Endothelial cell (in vitro differentiated cells): ENCODE data around the gene HCN4. TPM values are rescaled to one million over a fixed set of nuclear protein-coding genes. Genes with fewer than 3 reads are reported as not detected.
"Not testable (repeated sequence)": the region's sequence is repeated elsewhere in the genome, so short reads cannot be mapped to it uniquely, and the experiment has no call there.

Source experiments
- DNase-seq: peaks from one replicate; pipeline ENCODE4 v3.0.0; 2021; ENCODE audit warnings: low spot score
- H3K27ac Mint-ChIP-seq: one replicate; pipeline ENCODE4 v1.8.0; 2021; ENCODE audit warnings: mixed read lengths, inconsistent platforms; ENCODE audit not compliant: unreplicated experiment
- H3K27me3 Mint-ChIP-seq: one replicate; pipeline ENCODE4 v1.8.0; 2021; ENCODE audit warnings: mild to moderate bottlenecking, moderate library complexity, mixed read lengths, inconsistent platforms; ENCODE audit not compliant: unreplicated experiment
- H3K36me3 Mint-ChIP-seq: one replicate; pipeline ENCODE4 v1.8.0; 2021; ENCODE audit warnings: mild to moderate bottlenecking, low read depth, mixed read lengths, inconsistent platforms; ENCODE audit not compliant: unreplicated experiment
- H3K4me1 Mint-ChIP-seq: one replicate; pipeline ENCODE4 v1.8.0; 2021; ENCODE audit warnings: mild to moderate bottlenecking, mixed read lengths, inconsistent platforms; ENCODE audit not compliant: unreplicated experiment
- H3K4me3 Mint-ChIP-seq: one replicate; pipeline ENCODE4 v1.8.0; 2021; ENCODE audit warnings: mild to moderate bottlenecking, mixed read lengths, inconsistent platforms; ENCODE audit not compliant: unreplicated experiment
- H3K9me3 Mint-ChIP-seq: one replicate; pipeline ENCODE4 v1.8.0; 2021; ENCODE audit warnings: mixed read lengths, inconsistent platforms; ENCODE audit not compliant: unreplicated experiment
- CTCF ChIP-seq: fragments of 200-600 bp; sonication (generic); IDR thresholded peaks from one replicate; pipeline ENCODE4 v1.5.0; 2021; ENCODE audit warnings: antibody characterized with exemption; ENCODE audit not compliant: unreplicated experiment
- long read RNA-seq: library from polyadenylated mRNA; unstranded; transcript quantifications from one replicate; pipeline ENCODE4 v2.0.0, GENCODE V29; 2020; ENCODE audit not compliant: unreplicated experiment
- total RNA-seq: library from RNA; stranded (reverse); fragmentation: NEBNext Ultra II Directional; extraction: Animal tissue kit (Norgen Biotek cat#: 25700); gene quantifications from one replicate; pipeline ENCODE4 v1.2.1, GENCODE V29; 2021; ENCODE audit not compliant: unreplicated experiment

HCN4 gene
- total RNA-seq = 0.54 TPM
- long read RNA-seq = 0 reads

GRCh38 chr15:73368301-73369136, at the start of gene HCN4:
Gene HCN4, minus strand, starts transcription at chr15:73368958. Its CDS starts 688 bp downstream, at chr15:73368270.
- peaks cover 3% of the 10 kb centered on the region for H3K36me3 Mint-ChIP-seq
- no peak for TF ChIP-seq CTCF
- DNase-seq = peak; percentile 28
- H3K9me3 Mint-ChIP-seq = no peaks in the 10 kb centered on the region
- H3K27ac Mint-ChIP-seq = no peak within 1 kb of the TSS
- H3K4me1 Mint-ChIP-seq = peaks cover 6% of the 10 kb centered on the region
- peaks cover 18% of the 10 kb centered on the region for H3K27me3 Mint-ChIP-seq
- peak within 1 kb of the TSS; percentile 77 for H3K4me3 Mint-ChIP-seq

GRCh38 chr15:73414876-73415275, 46.1 kb upstream of the HCN4 start:
- Mint-ChIP-seq H3K27ac (no peak overlapping the region), H3K36me3 (no peaks in the 10 kb centered on the region), H3K4me3 (no peak overlapping the region), H3K9me3 (no peaks in the 10 kb centered on the region), H3K27me3 (no peaks in the 10 kb centered on the region), H3K4me1 (no peaks in the 10 kb centered on the region)
- no peak for DNase-seq
- TF ChIP-seq CTCF = no peak

- Mint-ChIP-seq H3K27ac (no peak overlapping the region), H3K27me3 (no peaks in the 10 kb centered on the region), H3K4me1 (peaks cover 5% of the 10 kb centered on the region), H3K9me3 (no peaks in the 10 kb centered on the region), H3K36me3 (no peaks in the 10 kb centered on the region), H3K4me3 (no peak overlapping the region)
- no peak for DNase-seq
- no peak for TF ChIP-seq CTCF
Measured at GRCh38 chr15:73403171-73403570, 34.4 kb upstream of the HCN4 start.

GRCh38 chr15:73400222-73400621, 31.5 kb upstream of the HCN4 start:
- not testable (repeated sequence) for H3K27me3 Mint-ChIP-seq, H3K4me3 Mint-ChIP-seq, H3K27ac Mint-ChIP-seq, DNase-seq, H3K9me3 Mint-ChIP-seq, H3K36me3 Mint-ChIP-seq
- H3K4me1 Mint-ChIP-seq = peaks cover 11% of the 10 kb centered on the region

GRCh38 chr15:73398861-73399260, 30.1 kb upstream of the HCN4 start:
- Mint-ChIP-seq H3K27ac (no peak overlapping the region), H3K27me3 (peaks cover 2% of the 10 kb centered on the region), H3K36me3 (no peaks in the 10 kb centered on the region), H3K4me1 (peaks cover 7% of the 10 kb centered on the region), H3K4me3 (no peak overlapping the region), H3K9me3 (no peaks in the 10 kb centered on the region)
- no peak for TF ChIP-seq CTCF
- DNase-seq = no peak
